GM21360 (cell line): ENCODE results near the gene GPN1.
"Not testable (repeated sequence)": the region's sequence is repeated elsewhere in the genome, so short reads cannot be mapped to it uniquely, and the experiment has no call there.

Experiments
- ATAC-seq: cut with Tn5 transposase; IDR thresholded peaks from one replicate; pipeline ENCODE4 v1.9.1; 2021; ENCODE audit warnings: mild to moderate bottlenecking, moderate library complexity; ENCODE audit not compliant: unreplicated experiment

GPN1 gene

GRCh38 chr2:27667446-27667845, 38.6 kb downstream of the GPN1 start:
- no peak for ATAC-seq

- no peak for ATAC-seq
These were observed 42.4 kb downstream of the GPN1 start for GRCh38 chr2:27671235-27671634.

- ATAC-seq, result no peak
These were observed 44.1 kb downstream of the GPN1 start for GRCh38 chr2:27672723-27673486.

- ATAC-seq, result no peak
These were observed 51.7 kb downstream of the GPN1 start for GRCh38 chr2:27680571-27680970.

GRCh38 chr2:27681841-27682240, 53.0 kb downstream of the GPN1 start:
- ATAC-seq, result no peak

- ATAC-seq, result not testable (repeated sequence)
These were observed 53.5 kb downstream of the GPN1 start for GRCh38 chr2:27682334-27682771.

GRCh38 chr2:27683390-27684071, 54.7 kb downstream of the GPN1 start:
- peak; percentile 79 for ATAC-seq

GRCh38 chr2:27685006-27685405, 56.2 kb downstream of the GPN1 start:
- ATAC-seq, result not testable (repeated sequence)

- ATAC-seq, result no peak
These were observed 56.7 kb downstream of the GPN1 start for GRCh38 chr2:27685577-27685976.

GRCh38 chr2:27687232-27687631, 58.4 kb downstream of the GPN1 start:
- no peak for ATAC-seq

- ATAC-seq, result no peak
These were observed 60.6 kb downstream of the GPN1 start for GRCh38 chr2:27689424-27689823.

GRCh38 chr2:27690052-27690451, 61.2 kb downstream of the GPN1 start:
- ATAC-seq, result no peak

GRCh38 chr2:27697660-27698059, 68.8 kb downstream of the GPN1 start:
- ATAC-seq, result no peak
